Measurements from ENCODE around the gene MOBP. TPM values are rescaled to one million over a fixed set of nuclear protein-coding genes. Genes with fewer than 3 reads are reported as not detected.

Gene MOBP
- total and polyA plus RNA-seq, 4 donors, result 0.03 to 0.23 TPM; not detected in 2

DNA sequence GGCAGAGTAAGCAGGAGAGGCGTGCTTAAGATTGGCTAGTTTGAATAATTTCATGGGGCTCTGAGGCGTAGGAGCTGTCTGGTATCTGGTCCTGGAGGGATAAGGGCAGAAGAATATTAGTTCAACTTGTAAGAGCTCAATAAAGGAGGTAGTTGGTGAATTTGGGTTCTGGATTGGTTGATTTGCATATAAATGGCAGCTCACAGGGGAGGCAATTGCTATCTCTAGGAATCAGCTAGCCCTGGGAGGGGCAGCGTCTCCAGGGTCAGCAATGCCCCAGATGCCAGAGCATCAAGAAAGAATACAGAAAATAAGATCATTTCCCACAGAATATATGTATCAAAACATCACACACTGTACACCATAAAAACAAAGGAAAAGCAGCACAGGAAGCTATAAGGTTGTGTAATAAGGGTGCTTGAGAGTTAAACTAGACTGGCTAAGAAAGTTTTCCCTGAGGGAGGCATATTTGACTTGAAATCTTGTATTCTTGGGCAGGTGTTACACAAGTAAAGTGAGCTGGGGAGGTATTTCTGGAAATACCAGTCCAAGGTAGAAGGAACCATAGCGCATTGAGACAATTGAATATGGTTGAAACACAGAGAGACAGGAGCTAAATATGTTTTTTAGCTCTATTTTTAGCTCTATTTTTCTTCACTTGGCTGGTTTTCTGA lies 6.1 kb downstream of the MOBP start:
- ATAC-seq (ENCODE audit: low FRiP score) (no peak), DNase-seq (no peak)
- Histone ChIP-seq H3K36me3 (ENCODE audit: control insufficient read depth in 1 of 2, insufficient read depth in 2 of 2, low read length in 1 of 2) (no peaks in the 10 kb centered on the region), H3K27ac (ENCODE audit: low read depth in 1 of 2, low read length in 2 of 2) (no peak overlapping the region), H3K27me3 (ENCODE audit: control insufficient read depth in 1 of 2, insufficient read depth in 2 of 2, low read length in 1 of 2) (no peaks in the 10 kb centered on the region), H3K4me3 (ENCODE audit: low read length in 2 of 2) (no peak overlapping the region), H3K4me1 (ENCODE audit: control insufficient read depth in 1 of 2, insufficient read depth in 2 of 2, low read length in 2 of 2) (no peaks in the 10 kb centered on the region), H3K9me3 (ENCODE audit: control insufficient read depth, low read length) (no peaks in the 10 kb centered on the region)
- 76 to 77% methylated on average over 4 of the region's 4 CpGs for WGBS, 2 donors
- intact Hi-C loops (cut with DNase I), result no loop called here

- ATAC-seq (ENCODE audit: low FRiP score) (no peak), DNase-seq (no peak)
- intact Hi-C loops (cut with DNase I), result no loop called here
- Histone ChIP-seq H3K27me3 (ENCODE audit: control insufficient read depth in 1 of 2, insufficient read depth in 2 of 2, low read length in 1 of 2) (no peaks in the 10 kb centered on the region), H3K27ac (ENCODE audit: low read depth in 1 of 2, low read length in 2 of 2) (no peak overlapping the region), H3K36me3 (ENCODE audit: control insufficient read depth in 1 of 2, insufficient read depth in 2 of 2, low read length in 1 of 2) (no peaks in the 10 kb centered on the region), H3K4me3 (ENCODE audit: low read length in 2 of 2) (no peak overlapping the region), H3K4me1 (ENCODE audit: control insufficient read depth in 1 of 2, insufficient read depth in 2 of 2, low read length in 2 of 2) (no peaks in the 10 kb centered on the region), H3K9me3 (ENCODE audit: control insufficient read depth, low read length) (no peaks in the 10 kb centered on the region)
- 63 to 65% methylated on average over 4 of the region's 4 CpGs for WGBS, 2 donors
Observed at GRCh38 chr3:39474126-39474515, 6.6 kb downstream of the MOBP start.

DNA sequence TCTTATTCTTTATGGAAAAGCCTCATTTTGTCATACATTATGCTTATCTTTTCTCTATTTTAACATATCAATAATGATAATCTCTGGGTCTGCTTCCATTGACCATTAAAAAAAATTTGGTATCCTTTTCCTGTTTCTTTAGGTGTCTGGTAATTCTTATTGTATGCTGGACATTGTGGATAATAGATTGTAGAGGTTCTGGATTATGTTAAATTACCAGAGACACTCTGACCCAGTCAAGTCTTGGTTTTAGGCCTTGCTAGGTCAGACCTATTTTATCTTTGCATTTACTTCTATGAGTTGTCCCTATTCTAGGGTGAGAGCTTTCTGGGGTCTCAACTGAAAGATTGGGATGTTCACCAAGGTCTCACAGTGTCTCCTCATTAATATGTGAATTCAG lies 9.3 kb downstream of the MOBP start:
- H3K4me1 ChIP-seq (ENCODE audit: control insufficient read depth in 1 of 2, insufficient read depth in 2 of 2, low read length in 2 of 2), result no peaks in the 10 kb centered on the region
- no peak for ATAC-seq (ENCODE audit: low FRiP score)

GRCh38 chr3:39478226-39478625 lies 10.7 kb downstream of the MOBP start:
- Histone ChIP-seq H3K27ac (ENCODE audit: low read depth in 1 of 2, low read length in 2 of 2) (no peak overlapping the region), H3K4me1 (ENCODE audit: control insufficient read depth in 1 of 2, insufficient read depth in 2 of 2, low read length in 2 of 2) (no peaks in the 10 kb centered on the region), H3K27me3 (ENCODE audit: control insufficient read depth in 1 of 2, insufficient read depth in 2 of 2, low read length in 1 of 2) (no peaks in the 10 kb centered on the region), H3K9me3 (ENCODE audit: control insufficient read depth, low read length) (no peaks in the 10 kb centered on the region), H3K36me3 (ENCODE audit: control insufficient read depth in 1 of 2, insufficient read depth in 2 of 2, low read length in 1 of 2) (no peaks in the 10 kb centered on the region), H3K4me3 (ENCODE audit: low read length in 2 of 2) (no peak overlapping the region)
- intact Hi-C loops (cut with DNase I), result no loop called here
- WGBS, 2 donors, result 72 to 75% methylated on average over 1 of the region's 1 CpG
- ATAC-seq (ENCODE audit: low FRiP score) (no peak), DNase-seq (no peak)

More for the DNA sequence above, 9.3 kb downstream of the MOBP start:
- intact Hi-C loops (cut with DNase I), result no loop called here
- no peak for DNase-seq
- Histone ChIP-seq H3K9me3 (ENCODE audit: control insufficient read depth, low read length) (no peaks in the 10 kb centered on the region), H3K36me3 (ENCODE audit: control insufficient read depth in 1 of 2, insufficient read depth in 2 of 2, low read length in 1 of 2) (no peaks in the 10 kb centered on the region), H3K27me3 (ENCODE audit: control insufficient read depth in 1 of 2, insufficient read depth in 2 of 2, low read length in 1 of 2) (no peaks in the 10 kb centered on the region), H3K4me3 (ENCODE audit: low read length in 2 of 2) (no peak overlapping the region), H3K27ac (ENCODE audit: low read depth in 1 of 2, low read length in 2 of 2) (no peak overlapping the region)

DNA sequence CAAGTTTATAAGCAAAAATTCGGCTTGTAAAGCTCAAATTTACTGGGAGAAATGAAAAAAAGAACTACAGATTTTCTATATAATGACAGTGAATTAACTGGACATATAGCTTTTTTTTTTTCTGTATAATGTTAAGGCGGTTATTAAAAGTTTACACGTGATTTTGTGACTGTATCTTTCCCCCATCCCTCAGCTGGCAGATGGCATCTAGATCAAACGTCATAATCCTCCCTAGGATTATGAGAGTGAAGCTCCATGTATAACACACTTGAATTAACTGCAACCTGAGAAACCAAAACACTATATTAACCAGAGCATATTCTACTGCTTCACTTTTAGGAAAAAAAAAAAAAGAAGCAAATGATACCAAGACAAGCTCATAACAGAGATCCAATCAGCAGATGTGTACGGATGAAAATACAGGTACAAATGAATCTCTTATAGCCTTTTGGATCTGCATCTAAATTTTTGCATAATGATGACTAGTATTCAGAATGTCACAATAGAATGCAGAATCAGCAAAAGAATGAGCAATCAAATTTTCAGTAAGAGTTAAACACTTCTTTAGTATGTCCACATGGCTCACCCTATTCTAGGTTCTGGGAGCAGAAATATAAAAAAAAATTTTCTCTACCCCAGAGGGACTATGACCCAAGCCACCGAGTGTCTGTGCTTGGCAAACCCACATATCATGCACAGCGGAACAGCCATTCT lies 12.4 kb downstream of the MOBP start:
- Histone ChIP-seq H3K36me3 (ENCODE audit: control insufficient read depth in 1 of 2, insufficient read depth in 2 of 2, low read length in 1 of 2) (no peaks in the 10 kb centered on the region), H3K27me3 (ENCODE audit: control insufficient read depth in 1 of 2, insufficient read depth in 2 of 2, low read length in 1 of 2) (no peaks in the 10 kb centered on the region), H3K9me3 (ENCODE audit: control insufficient read depth, low read length) (no peaks in the 10 kb centered on the region), H3K4me3 (ENCODE audit: low read length in 2 of 2) (no peak overlapping the region), H3K27ac (ENCODE audit: low read depth in 1 of 2, low read length in 2 of 2) (no peak overlapping the region), H3K4me1 (ENCODE audit: control insufficient read depth in 1 of 2, insufficient read depth in 2 of 2, low read length in 2 of 2) (no peaks in the 10 kb centered on the region)
- no peak for DNase-seq
- WGBS, 2 donors, result 48 to 58% methylated on average over 7 of the region's 7 CpGs
- no peak for ATAC-seq (ENCODE audit: low FRiP score)
- intact Hi-C loops (cut with DNase I), result no loop called here

- DNase-seq (no peak), ATAC-seq (ENCODE audit: low FRiP score) (no peak)
- Histone ChIP-seq H3K27ac (ENCODE audit: low read depth in 1 of 2, low read length in 2 of 2) (no peak overlapping the region), H3K9me3 (ENCODE audit: control insufficient read depth, low read length) (peaks cover 1% of the 10 kb centered on the region), H3K4me3 (ENCODE audit: low read length in 2 of 2) (no peak overlapping the region), H3K4me1 (ENCODE audit: control insufficient read depth in 1 of 2, insufficient read depth in 2 of 2, low read length in 2 of 2) (no peaks in the 10 kb centered on the region), H3K27me3 (ENCODE audit: control insufficient read depth in 1 of 2, insufficient read depth in 2 of 2, low read length in 1 of 2) (no peaks in the 10 kb centered on the region), H3K36me3 (ENCODE audit: control insufficient read depth in 1 of 2, insufficient read depth in 2 of 2, low read length in 1 of 2) (no peaks in the 10 kb centered on the region)
- 81 to 82% methylated on average over 8 of the region's 8 CpGs for WGBS, 2 donors
- intact Hi-C loops (cut with DNase I), result no loop called here
Observed at GRCh38 chr3:39485547-39485946, 18.1 kb downstream of the MOBP start.

- H3K4me1 ChIP-seq (ENCODE audit: control insufficient read depth in 1 of 2, insufficient read depth in 2 of 2, low read length in 2 of 2), result no peaks in the 10 kb centered on the region
- intact Hi-C loops (cut with DNase I), result no loop called here
- ATAC-seq (ENCODE audit: low FRiP score) (no peak), DNase-seq (no peak)
- no peak overlapping the region for H3K4me3 ChIP-seq (ENCODE audit: low read length in 2 of 2)
- H3K36me3 ChIP-seq (ENCODE audit: control insufficient read depth in 1 of 2, insufficient read depth in 2 of 2, low read length in 1 of 2), result no peaks in the 10 kb centered on the region
- WGBS, 2 donors, result 59 to 71% methylated on average over 3 of the region's 3 CpGs
- H3K27me3 ChIP-seq (ENCODE audit: control insufficient read depth in 1 of 2, insufficient read depth in 2 of 2, low read length in 1 of 2), result no peaks in the 10 kb centered on the region
- no peaks in the 10 kb centered on the region for H3K9me3 ChIP-seq (ENCODE audit: control insufficient read depth, low read length)
- H3K27ac ChIP-seq (ENCODE audit: low read depth in 1 of 2, low read length in 2 of 2), result no peak overlapping the region
Observed at GRCh38 chr3:39491014-39491413, 23.5 kb downstream of the MOBP start.

DNA sequence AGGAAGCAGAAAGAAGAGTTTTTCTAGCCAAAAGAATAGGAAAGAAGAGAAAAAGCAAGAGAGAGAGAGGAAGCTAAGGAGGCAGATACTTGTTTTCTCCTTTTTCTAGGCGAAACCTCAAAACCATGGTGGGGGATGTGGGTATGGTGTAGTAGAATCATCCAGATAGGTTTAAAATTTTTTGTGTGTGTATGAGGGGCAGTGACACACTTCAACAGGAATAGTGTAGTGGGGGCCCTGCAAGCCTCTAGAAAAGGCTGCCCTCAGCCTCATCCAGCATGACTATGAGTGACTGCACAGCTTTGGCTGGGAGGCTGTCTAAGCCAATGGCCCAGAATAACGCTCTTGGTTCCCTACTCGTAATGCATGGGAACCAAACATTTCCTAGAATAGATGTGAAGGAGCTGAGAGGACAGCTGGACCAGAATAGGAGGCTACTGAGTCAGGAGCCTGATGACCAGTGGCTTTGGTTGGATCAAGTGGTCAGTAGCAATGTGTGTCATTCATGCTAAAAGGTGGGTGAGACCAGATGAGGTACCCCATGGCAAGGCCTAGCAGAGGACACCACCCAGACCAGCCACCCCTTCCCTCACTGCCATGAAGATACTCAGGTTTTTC lies 24.4 kb downstream of the MOBP start:
- no peaks in the 10 kb centered on the region for H3K4me1 ChIP-seq (ENCODE audit: control insufficient read depth in 1 of 2, insufficient read depth in 2 of 2, low read length in 2 of 2)
- intact Hi-C loops (cut with DNase I), result no loop called here
- WGBS, 2 donors, result 74 to 85% methylated on average over 3 of the region's 3 CpGs

DNA sequence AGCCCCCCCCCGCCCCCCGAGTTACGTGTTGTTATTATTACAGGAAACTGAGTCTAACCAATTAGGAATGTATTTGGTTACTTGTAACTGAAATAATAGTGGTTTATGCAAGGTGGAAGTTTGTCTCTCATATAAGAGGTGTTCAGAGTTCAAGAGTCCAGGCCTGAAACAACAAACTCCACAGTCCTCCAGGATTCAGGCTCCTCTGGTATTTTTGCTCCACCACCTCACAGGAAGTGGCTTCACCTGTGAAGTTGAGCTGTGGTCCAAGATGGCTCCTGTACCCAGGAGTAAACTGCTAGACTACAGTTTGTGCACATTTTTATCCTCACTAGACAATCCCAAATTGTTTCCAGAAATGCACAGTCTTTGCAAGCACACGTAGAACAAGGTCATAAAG lies 27.3 kb downstream of the MOBP start:
- Histone ChIP-seq H3K27ac (ENCODE audit: low read depth in 1 of 2, low read length in 2 of 2) (no peak overlapping the region), H3K36me3 (ENCODE audit: control insufficient read depth in 1 of 2, insufficient read depth in 2 of 2, low read length in 1 of 2) (no peaks in the 10 kb centered on the region), H3K27me3 (ENCODE audit: control insufficient read depth in 1 of 2, insufficient read depth in 2 of 2, low read length in 1 of 2) (no peaks in the 10 kb centered on the region), H3K4me3 (ENCODE audit: low read length in 2 of 2) (no peak overlapping the region), H3K4me1 (ENCODE audit: control insufficient read depth in 1 of 2, insufficient read depth in 2 of 2, low read length in 2 of 2) (peaks cover 0 to 2% of the 10 kb centered on the region in 2 donors), H3K9me3 (ENCODE audit: control insufficient read depth, low read length) (no peaks in the 10 kb centered on the region)
- ATAC-seq (ENCODE audit: low FRiP score) (no peak), DNase-seq (no peak)
- intact Hi-C loops (cut with DNase I), result no loop called here
- 43 to 61% methylated on average over 4 of the region's 4 CpGs for WGBS, 2 donors

More for the DNA sequence above, 24.4 kb downstream of the MOBP start:
- H3K36me3 ChIP-seq (ENCODE audit: control insufficient read depth in 1 of 2, insufficient read depth in 2 of 2, low read length in 1 of 2), result no peaks in the 10 kb centered on the region
- no peak overlapping the region for H3K4me3 ChIP-seq (ENCODE audit: low read length in 2 of 2)
- H3K9me3 ChIP-seq (ENCODE audit: control insufficient read depth, low read length), result no peaks in the 10 kb centered on the region
- no peaks in the 10 kb centered on the region for H3K27me3 ChIP-seq (ENCODE audit: control insufficient read depth in 1 of 2, insufficient read depth in 2 of 2, low read length in 1 of 2)
- no peak for ATAC-seq (ENCODE audit: low FRiP score)
- no peak overlapping the region for H3K27ac ChIP-seq (ENCODE audit: low read depth in 1 of 2, low read length in 2 of 2)
- DNase-seq, result no peak

All from aorta (tissue), 5 donors.